Measurements from ENCODE around the gene PEX5L.

Gene PEX5L

DNA sequence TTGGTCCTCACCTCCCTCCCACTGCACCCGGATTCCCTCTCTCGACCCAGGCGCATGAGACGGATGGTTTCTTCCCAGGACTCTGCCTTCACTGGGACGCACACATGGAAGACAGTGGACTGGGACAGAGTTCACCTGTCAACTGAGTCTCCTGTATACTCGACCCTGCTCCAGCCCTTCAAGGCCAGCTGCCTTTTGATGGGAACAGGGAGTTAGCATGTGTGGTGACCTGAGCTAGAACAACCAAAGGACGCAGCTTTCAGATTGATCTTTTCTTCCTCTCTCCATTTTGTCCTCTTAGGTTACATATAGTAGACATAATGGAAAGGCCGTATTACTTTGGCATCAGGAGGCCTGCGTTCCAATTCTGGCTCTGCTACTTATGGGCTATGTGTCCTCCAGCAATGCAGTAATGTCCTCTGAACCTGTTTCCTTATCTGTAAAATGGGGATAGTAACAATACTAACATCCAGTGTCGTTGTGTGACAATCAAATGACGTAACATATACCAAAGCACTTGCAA is 94.1 kb downstream of the PEX5L start:
- Histone ChIP-seq H3K27ac (ENCODE audit: low read depth, low read length) (no peak overlapping the region), H3K27me3 (ENCODE audit: low read length) (no peaks in the 10 kb centered on the region), H3K9me3 (ENCODE audit: insufficient read depth, low read length) (no peaks in the 10 kb centered on the region), H3K79me2 (ENCODE audit: insufficient read depth, low read length) (no peaks in the 10 kb centered on the region), H2AFZ (ENCODE audit: low read depth, low read length, severe bottlenecking) (no peak overlapping the region), H3K4me2 (ENCODE audit: low read depth, low read length, poor library complexity, severe bottlenecking) (no peak overlapping the region), H4K20me1 (ENCODE audit: low read depth, low read length) (no peaks in the 10 kb centered on the region), H3F3A (ENCODE audit: insufficient read depth) (no peaks in the 10 kb centered on the region), H3K9me2 (replicated peaks; ENCODE audit: insufficient read depth, low read length) (no peaks in the 10 kb centered on the region), H3K36me3 (ENCODE audit: low read length) (no peaks in the 10 kb centered on the region), H3K9ac (ENCODE audit: low read length) (no peak overlapping the region), H3K4me3 (ENCODE audit: insufficient read depth, low read length, poor library complexity, severe bottlenecking) (no peak overlapping the region)
- TF ChIP-seq EZH2phosphoT487 (conservative IDR thresholded peaks at IDR 0.05; ENCODE audit: low read length) (no peak), CTCF (IDR thresholded peaks at IDR 0.05; ENCODE audit: insufficient read depth, low read length, poor library complexity, severe bottlenecking) (no peak)

DNA sequence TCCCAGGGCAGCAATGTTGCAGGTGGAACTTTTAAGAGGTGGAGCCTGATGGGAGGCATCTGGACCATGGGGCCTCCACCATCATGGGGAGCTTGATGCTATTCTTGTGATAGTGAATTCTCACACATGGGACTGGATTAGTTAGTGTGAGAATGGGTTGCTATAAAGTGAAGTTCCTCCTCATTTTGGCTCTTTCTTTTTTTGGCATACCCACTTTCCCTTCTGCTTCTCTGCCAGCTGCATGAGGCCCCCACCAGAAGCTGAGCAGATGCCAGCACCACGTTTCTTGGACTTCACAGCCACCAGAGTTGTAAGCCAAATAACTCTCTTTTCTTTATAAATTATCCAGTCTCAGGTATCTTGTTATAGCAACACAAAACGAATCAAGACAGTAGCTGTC is 101.0 kb downstream of the PEX5L start:
- no peaks in the 10 kb centered on the region for H3K79me2 ChIP-seq (ENCODE audit: insufficient read depth, low read length)
- no peak overlapping the region for H3K27ac ChIP-seq (ENCODE audit: low read depth, low read length)

DNA sequence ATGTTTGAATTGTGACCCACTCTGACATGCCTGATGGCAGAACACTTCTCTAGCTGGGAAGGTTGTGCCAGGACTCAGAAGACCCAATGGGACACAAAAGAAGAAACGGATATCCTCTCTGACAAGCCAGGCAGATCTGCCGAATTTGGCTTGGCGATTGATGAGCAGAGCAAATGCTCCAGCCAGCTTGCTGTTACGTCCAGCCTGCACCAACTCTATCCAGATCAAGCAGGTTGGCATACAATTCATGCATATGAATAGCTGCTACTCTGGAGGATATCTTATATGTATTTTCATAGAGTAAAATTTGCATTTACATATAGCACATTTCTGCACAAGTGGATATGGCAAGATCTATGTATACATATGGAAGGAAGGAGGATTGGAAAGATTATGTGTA is 102.8 kb downstream of the PEX5L start:
- TF ChIP-seq CTCF (IDR thresholded peaks at IDR 0.05; ENCODE audit: insufficient read depth, low read length, poor library complexity, severe bottlenecking) (no peak), EZH2phosphoT487 (conservative IDR thresholded peaks at IDR 0.05; ENCODE audit: low read length) (no peak)
- H3K27ac ChIP-seq (ENCODE audit: low read depth, low read length): no peak overlapping the region
- H3K36me3 ChIP-seq (ENCODE audit: low read length): no peaks in the 10 kb centered on the region
- H4K20me1 ChIP-seq (ENCODE audit: low read depth, low read length): no peaks in the 10 kb centered on the region
- H3K4me2 ChIP-seq (ENCODE audit: low read depth, low read length, poor library complexity, severe bottlenecking): no peak overlapping the region
- H3K4me3 ChIP-seq (ENCODE audit: insufficient read depth, low read length, poor library complexity, severe bottlenecking): no peak overlapping the region
- H3K9me2 ChIP-seq (replicated peaks; ENCODE audit: insufficient read depth, low read length): no peaks in the 10 kb centered on the region
- H2AFZ ChIP-seq (ENCODE audit: low read depth, low read length, severe bottlenecking): no peak overlapping the region
- H3K27me3 ChIP-seq (ENCODE audit: low read length): no peaks in the 10 kb centered on the region
- H3F3A ChIP-seq (ENCODE audit: insufficient read depth): no peaks in the 10 kb centered on the region
- H3K9ac ChIP-seq (ENCODE audit: low read length): no peak overlapping the region
- no peaks in the 10 kb centered on the region for H3K9me3 ChIP-seq (ENCODE audit: insufficient read depth, low read length)
- H3K79me2 ChIP-seq (ENCODE audit: insufficient read depth, low read length): no peaks in the 10 kb centered on the region

More for the DNA sequence above, 101.0 kb downstream of the PEX5L start:
- Histone ChIP-seq H4K20me1 (ENCODE audit: low read depth, low read length) (no peaks in the 10 kb centered on the region), H3F3A (ENCODE audit: insufficient read depth) (no peaks in the 10 kb centered on the region), H3K9me3 (ENCODE audit: insufficient read depth, low read length) (no peaks in the 10 kb centered on the region), H3K36me3 (ENCODE audit: low read length) (no peaks in the 10 kb centered on the region), H3K9ac (ENCODE audit: low read length) (no peak overlapping the region), H3K4me2 (ENCODE audit: low read depth, low read length, poor library complexity, severe bottlenecking) (no peak overlapping the region), H3K9me2 (replicated peaks; ENCODE audit: insufficient read depth, low read length) (no peaks in the 10 kb centered on the region), H3K4me3 (ENCODE audit: insufficient read depth, low read length, poor library complexity, severe bottlenecking) (no peak overlapping the region), H2AFZ (ENCODE audit: low read depth, low read length, severe bottlenecking) (no peak overlapping the region), H3K27me3 (ENCODE audit: low read length) (no peaks in the 10 kb centered on the region)
- TF ChIP-seq EZH2phosphoT487 (conservative IDR thresholded peaks at IDR 0.05; ENCODE audit: low read length) (no peak), CTCF (IDR thresholded peaks at IDR 0.05; ENCODE audit: insufficient read depth, low read length, poor library complexity, severe bottlenecking) (no peak)
